GM21723 (cell line): ENCODE data around the gene ZNF792.
"Not testable (repeated sequence)": the region's sequence is repeated elsewhere in the genome, so short reads cannot be mapped to it uniquely, and the experiment has no call there.

Experiments used
- ATAC-seq: cut with Tn5 transposase; IDR thresholded peaks from one replicate; pipeline ENCODE4 v1.9.1; 2021; ENCODE audit warnings: mild to moderate bottlenecking, moderate library complexity; ENCODE audit not compliant: unreplicated experiment

The ZNF792 gene

GRCh38 chr19:34926361-34926684 lies 37.7 kb downstream of the ZNF792 start:
- no peak for ATAC-seq

GRCh38 chr19:34925278-34925855 lies 38.7 kb downstream of the ZNF792 start:
- no peak for ATAC-seq

GRCh38 chr19:34920090-34920786 lies 43.8 kb downstream of the ZNF792 start:
- ATAC-seq: not testable (repeated sequence)

GRCh38 chr19:34918190-34918589 lies 45.8 kb downstream of the ZNF792 start:
- ATAC-seq: no peak

- ATAC-seq: not testable (repeated sequence)
Observed at GRCh38 chr19:34917144-34917543, 46.9 kb downstream of the ZNF792 start.

GRCh38 chr19:34910770-34911169 lies 53.3 kb downstream of the ZNF792 start:
- ATAC-seq: no peak
